ENCODE measurements around the gene KCTD2. TPM values are rescaled to one million over a fixed set of nuclear protein-coding genes. Genes with fewer than 3 reads are reported as not detected.

The KCTD2 gene
- polyA plus RNA-seq, 1 of the 3 experiments (the other 2 are of a cell fraction), result 27.5 TPM

DNA sequence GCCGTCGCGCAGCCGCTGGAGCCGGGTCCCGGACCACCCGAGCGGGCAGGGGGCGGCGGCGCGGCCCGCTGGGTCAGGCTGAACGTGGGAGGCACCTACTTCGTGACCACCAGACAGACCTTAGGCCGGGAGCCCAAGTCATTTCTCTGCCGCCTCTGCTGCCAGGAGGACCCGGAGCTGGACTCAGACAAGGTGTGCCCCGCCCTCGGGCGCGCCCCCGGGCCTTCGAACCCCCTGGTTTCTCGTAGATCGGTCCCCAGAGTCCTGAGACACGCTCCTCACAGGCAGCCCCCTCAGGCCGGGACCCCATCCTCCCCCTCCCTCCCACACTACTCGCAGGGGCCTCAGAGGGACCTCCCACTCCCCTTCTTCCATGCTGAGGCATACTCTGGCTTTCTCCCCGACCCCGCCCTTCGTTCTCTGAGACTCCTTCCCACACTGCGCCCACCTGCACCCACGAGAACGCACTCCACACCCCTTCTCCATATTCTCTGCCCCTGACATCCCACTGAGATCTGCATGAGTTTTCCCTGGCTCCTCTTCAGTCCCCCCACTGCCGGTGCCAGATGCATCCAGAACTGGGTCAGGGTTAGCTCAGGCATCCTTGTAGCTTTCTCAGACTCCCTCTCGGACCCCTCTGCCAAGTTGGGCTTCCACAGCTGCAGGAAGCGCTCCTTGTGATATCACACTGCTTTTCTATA is 523 bp downstream of the KCTD2 start:
- WGBS (ENCODE audit: low lambda C conversion rate), result 2% methylated on average over 12 of the region's 38 CpGs
- ChIA-PET POLR2A (interaction anchor here (0.6 to 2.2 kb wide), 7 partner anchors 12 to 86 kb away, joined by 3 to 6 read pairs (median 4); partner anchors contain the start of genes HID1 and MRPL58), CTCF (interaction anchor here (0.6 to 3.1 kb wide), 12 partner anchors 16 to 224 kb away, joined by 3 to 19 read pairs (median 4); partner anchors contain the start of genes FADS6, MIF4GD, NT5C and SLC16A5)
- Histone ChIP-seq H3K27ac (ENCODE audit: low read depth in 2 of 2, low read length in 1 of 2) (peak overlapping the region in 1 of 2 experiments; percentile 76; a peak in 2 of 4 replicates), H3F3A (replicated peaks; ENCODE audit: insufficient read depth) (peaks cover 14% of the 10 kb centered on the region), H3K4me3 (ENCODE audit: low read depth in 2 of 2, low read length in 1 of 2) (peak overlapping the region; percentile 87 to 92), H3K4me1 (ENCODE audit: control insufficient read depth in 1 of 2, insufficient read depth in 2 of 2, low read depth in 1 of 2, low read length in 1 of 2) (peaks cover 7 to 15% of the 10 kb centered on the region in 2 experiments; a peak in 2 of 4 replicates), H3K4me2 (peak overlapping the region; percentile 99), H3K36me3 (replicated peaks in 1 of 2; ENCODE audit: control insufficient read depth in 1 of 2, insufficient read depth in 2 of 2, low read length in 1 of 2) (peaks cover 20 to 30% of the 10 kb centered on the region in 2 experiments), H3K27me3 (ENCODE audit: insufficient read depth) (no peaks in the 10 kb centered on the region), H3K9me3 (no peaks in the 10 kb centered on the region), H4K20me1 (ENCODE audit: insufficient read depth) (no peaks in the 10 kb centered on the region), H3K79me2 (ENCODE audit: insufficient read depth) (peaks cover 81% of the 10 kb centered on the region), H2AFZ (ENCODE audit: low read depth) (no peak overlapping the region; the same call in 1 of the 2 replicates), H3K9me2 (no peaks in the 10 kb centered on the region), H3K9ac (peak overlapping the region; percentile 72)
- TF ChIP-seq POLR2AphosphoS5 (IDR thresholded peaks at IDR 0.05; ENCODE audit: low read depth, low read length), result no peak
- no peak for TF ChIP-seq TCF12 (IDR thresholded peaks at IDR 0.05)
- TF ChIP-seq NFIC (IDR thresholded peaks at IDR 0.05; ENCODE audit: borderline replicate concordance), result no peak
- TF ChIP-seq RXRA (IDR thresholded peaks at IDR 0.05; ENCODE audit: borderline replicate concordance, low read depth), result no peak
- no peak; a peak in 1 of 4 replicates for TF ChIP-seq EP300 (IDR thresholded peaks at IDR 0.05; ENCODE audit: borderline replicate concordance in 1 of 2, low read depth in 1 of 2, low read length in 1 of 2)
- no peak for TF ChIP-seq JUND (IDR thresholded peaks at IDR 0.05)
- TF ChIP-seq RFX5 (IDR thresholded peaks at IDR 0.05; ENCODE audit: low read length), result no peak
- TF ChIP-seq, protein P1, sequence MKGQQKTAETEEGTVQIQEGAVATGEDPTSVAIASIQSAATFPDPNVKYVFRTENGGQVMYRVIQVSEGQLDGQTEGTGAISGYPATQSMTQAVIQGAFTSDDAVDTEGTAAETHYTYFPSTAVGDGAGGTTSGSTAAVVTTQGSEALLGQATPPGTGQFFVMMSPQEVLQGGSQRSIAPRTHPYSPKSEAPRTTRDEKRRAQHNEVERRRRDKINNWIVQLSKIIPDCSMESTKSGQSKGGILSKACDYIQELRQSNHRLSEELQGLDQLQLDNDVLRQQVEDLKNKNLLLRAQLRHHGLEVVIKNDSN (IDR thresholded peaks at IDR 0.05; ENCODE audit: borderline replicate concordance, low read depth), result no peak
- TF ChIP-seq MXI1 (IDR thresholded peaks at IDR 0.05; ENCODE audit: low read depth, low read length), result peak; percentile 53; the same call in 1 of the 2 replicates
- DNase-seq, result no peak

DNA sequence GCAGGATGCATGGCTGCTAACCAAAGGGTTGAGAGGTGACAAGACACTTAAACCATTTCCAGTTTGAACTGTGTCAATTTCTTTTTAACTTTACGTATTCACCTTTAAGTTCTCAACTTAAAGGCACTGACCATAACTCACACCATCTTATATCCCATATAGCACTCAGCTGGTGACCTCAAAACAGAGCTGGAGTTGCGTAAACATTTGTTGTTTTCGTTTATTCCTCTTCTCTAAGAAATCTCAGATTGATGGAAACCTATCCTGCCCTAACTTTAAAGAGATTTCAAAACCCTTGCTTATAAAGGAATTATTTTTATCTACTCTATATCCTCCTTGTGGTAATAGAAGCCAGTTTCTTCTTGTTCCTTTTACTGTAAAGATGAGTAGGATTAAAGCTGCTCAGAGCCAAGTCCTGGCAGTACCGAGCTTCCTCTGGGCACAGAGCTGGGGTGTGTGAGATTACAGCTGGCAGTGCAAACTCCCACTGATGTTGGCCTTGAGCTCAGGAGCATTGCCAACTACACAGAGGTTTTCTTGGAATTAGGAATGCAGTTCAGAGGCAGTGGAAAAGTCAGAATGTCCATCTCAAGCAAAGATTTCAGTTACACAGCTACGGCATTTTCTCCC is 1.3 kb downstream of the KCTD2 start:
- ChIA-PET CTCF (interaction anchor here (0.6 to 3.1 kb wide), 13 partner anchors 11 to 155 kb away, joined by 3 to 19 read pairs (median 3); partner anchors contain the start of genes FADS6, OTOP2 and SLC16A5), POLR2A (interaction anchor here (0.6 to 2.2 kb wide), 4 partner anchors 11 to 76 kb away, joined by 3 to 6 read pairs (median 5); partner anchors contain the start of genes HID1 and MRPL58)
- H3K4me2 ChIP-seq, result peak overlapping the region; percentile 99
- 60% methylated on average over 5 of the region's 5 CpGs for WGBS (ENCODE audit: low lambda C conversion rate)
- no peak for DNase-seq
- H2AFZ ChIP-seq (ENCODE audit: low read depth), result no peak overlapping the region
- H3K4me1 ChIP-seq (ENCODE audit: control insufficient read depth in 1 of 2, insufficient read depth in 2 of 2, low read depth in 1 of 2, low read length in 1 of 2), result peaks cover 7 to 15% of the 10 kb centered on the region in 2 experiments; a peak in 2 of 4 replicates
- H3K9ac ChIP-seq, result peak overlapping the region; percentile 72
- no peaks in the 10 kb centered on the region for H3K27me3 ChIP-seq (ENCODE audit: insufficient read depth)
- H3K9me3 ChIP-seq, result no peaks in the 10 kb centered on the region
- no peaks in the 10 kb centered on the region for H3K9me2 ChIP-seq
- H3F3A ChIP-seq (replicated peaks; ENCODE audit: insufficient read depth), result peaks cover 14% of the 10 kb centered on the region
- H4K20me1 ChIP-seq (ENCODE audit: insufficient read depth), result no peaks in the 10 kb centered on the region
- H3K4me3 ChIP-seq (ENCODE audit: low read depth in 2 of 2, low read length in 1 of 2), result peak overlapping the region; percentile 87 to 92
- H3K27ac ChIP-seq (ENCODE audit: low read depth in 2 of 2, low read length in 1 of 2), result no peak overlapping the region
- H3K36me3 ChIP-seq (replicated peaks in 1 of 2; ENCODE audit: control insufficient read depth in 1 of 2, insufficient read depth in 2 of 2, low read length in 1 of 2), result peaks cover 27 to 38% of the 10 kb centered on the region in 2 experiments
- peaks cover 75% of the 10 kb centered on the region for H3K79me2 ChIP-seq (ENCODE audit: insufficient read depth)
- TF ChIP-seq NRF1 (IDR thresholded peaks at IDR 0.05; ENCODE audit: low read depth, low read length) (no peak), USF2 (IDR thresholded peaks at IDR 0.05; ENCODE audit: borderline replicate concordance, low read depth, low read length) (no peak), EZH2phosphoT487 (IDR thresholded peaks at IDR 0.05; ENCODE audit: borderline replicate concordance, low read depth) (no peak), PBX3 (IDR thresholded peaks at IDR 0.05) (no peak), RFX5 (IDR thresholded peaks at IDR 0.05; ENCODE audit: low read length) (no peak), ZBTB33 (IDR thresholded peaks at IDR 0.05; ENCODE audit: borderline replicate concordance, low read depth) (no peak), RAD21 (IDR thresholded peaks at IDR 0.05; ENCODE audit: low read length) (no peak)
- TF ChIP-seq, protein P2, sequence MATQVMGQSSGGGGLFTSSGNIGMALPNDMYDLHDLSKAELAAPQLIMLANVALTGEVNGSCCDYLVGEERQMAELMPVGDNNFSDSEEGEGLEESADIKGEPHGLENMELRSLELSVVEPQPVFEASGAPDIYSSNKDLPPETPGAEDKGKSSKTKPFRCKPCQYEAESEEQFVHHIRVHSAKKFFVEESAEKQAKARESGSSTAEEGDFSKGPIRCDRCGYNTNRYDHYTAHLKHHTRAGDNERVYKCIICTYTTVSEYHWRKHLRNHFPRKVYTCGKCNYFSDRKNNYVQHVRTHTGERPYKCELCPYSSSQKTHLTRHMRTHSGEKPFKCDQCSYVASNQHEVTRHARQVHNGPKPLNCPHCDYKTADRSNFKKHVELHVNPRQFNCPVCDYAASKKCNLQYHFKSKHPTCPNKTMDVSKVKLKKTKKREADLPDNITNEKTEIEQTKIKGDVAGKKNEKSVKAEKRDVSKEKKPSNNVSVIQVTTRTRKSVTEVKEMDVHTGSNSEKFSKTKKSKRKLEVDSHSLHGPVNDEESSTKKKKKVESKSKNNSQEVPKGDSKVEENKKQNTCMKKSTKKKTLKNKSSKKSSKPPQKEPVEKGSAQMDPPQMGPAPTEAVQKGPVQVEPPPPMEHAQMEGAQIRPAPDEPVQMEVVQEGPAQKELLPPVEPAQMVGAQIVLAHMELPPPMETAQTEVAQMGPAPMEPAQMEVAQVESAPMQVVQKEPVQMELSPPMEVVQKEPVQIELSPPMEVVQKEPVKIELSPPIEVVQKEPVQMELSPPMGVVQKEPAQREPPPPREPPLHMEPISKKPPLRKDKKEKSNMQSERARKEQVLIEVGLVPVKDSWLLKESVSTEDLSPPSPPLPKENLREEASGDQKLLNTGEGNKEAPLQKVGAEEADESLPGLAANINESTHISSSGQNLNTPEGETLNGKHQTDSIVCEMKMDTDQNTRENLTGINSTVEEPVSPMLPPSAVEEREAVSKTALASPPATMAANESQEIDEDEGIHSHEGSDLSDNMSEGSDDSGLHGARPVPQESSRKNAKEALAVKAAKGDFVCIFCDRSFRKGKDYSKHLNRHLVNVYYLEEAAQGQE (IDR thresholded peaks at IDR 0.05; ENCODE audit: low read depth, low read length), result no peak
